Smooth muscle cell (in vitro differentiated cells): ENCODE data around the gene TMEM156. TPM values are rescaled to one million over a fixed set of nuclear protein-coding genes. Genes with fewer than 3 reads are reported as not detected.

ENCODE experiments used
- DNase-seq: peaks from one replicate; lab custom pipeline; 2025; ENCODE audit not compliant: unreplicated experiment; lab: John Stamatoyannopoulos, UW
- H2AFZ ChIP-seq: fragments of 200-600 bp; sonication (generic); 2 replicates; pipeline ENCODE4 v1.6.0; 2016; ENCODE audit warnings: antibody characterized with exemption, low read depth, mild to moderate bottlenecking
- H3F3A ChIP-seq: fragments of 200-600 bp; sonication (generic); 2 replicates; pipeline ENCODE4 v1.6.0; 2017; ENCODE audit warnings: antibody characterized with exemption, low read depth
- H3K27ac ChIP-seq: fragments of 200-600 bp; sonication (generic); 2 replicates; pipeline ENCODE4 v1.5.1; 2016; ENCODE audit warnings: low read depth, mild to moderate bottlenecking
- H3K27me3 ChIP-seq: fragments of 200-600 bp; sonication (generic); 2 replicates; pipeline ENCODE4 v1.6.1; 2016; ENCODE audit warnings: low read depth, mild to moderate bottlenecking
- H3K36me3 ChIP-seq: fragments of 200-600 bp; sonication (generic); 2 replicates; pipeline ENCODE4 v1.5.1; 2016; ENCODE audit warnings: low read depth
- H3K4me1 ChIP-seq: fragments of 200-600 bp; sonication (generic); 2 replicates; pipeline ENCODE4 v1.5.1; 2016; ENCODE audit warnings: low read depth
- H3K4me2 ChIP-seq: fragments of 200-600 bp; sonication (generic); 2 replicates; pipeline ENCODE4 v1.6.0; 2016; ENCODE audit warnings: mild to moderate bottlenecking
- H3K4me3 ChIP-seq: fragments of 200-600 bp; sonication (generic); 2 replicates; pipeline ENCODE4 v1.5.1; 2016; ENCODE audit warnings: mild to moderate bottlenecking
- H3K79me2 ChIP-seq: fragments of 200-600 bp; sonication (generic); 2 replicates; pipeline ENCODE4 v1.6.0; 2016; ENCODE audit warnings: low read depth, mild to moderate bottlenecking
- H3K9ac ChIP-seq: fragments of 200-600 bp; sonication (generic); 2 replicates; pipeline ENCODE4 v1.6.0; 2016; ENCODE audit warnings: low read depth
- H3K9me3 ChIP-seq: fragments of 200-600 bp; sonication (generic); replicated peaks from 2 replicates; pipeline ENCODE4 v1.5.1; 2016; ENCODE audit warnings: low read depth
- H4K20me1 ChIP-seq: fragments of 200-600 bp; sonication (generic); 2 replicates; pipeline ENCODE4 v1.6.0; 2016; ENCODE audit warnings: low read depth
- CTCF ChIP-seq: fragments of 200-600 bp; sonication (generic); IDR thresholded peaks from 2 replicates; pipeline ENCODE4 v1.5.1; 2017; ENCODE audit warnings: borderline replicate concordance, mild to moderate bottlenecking, antibody characterized with exemption; ENCODE audit not compliant: insufficient read depth, poor library complexity, severe bottlenecking
- WGBS: methylation state at CpG from one replicate; pipeline ENCODE4 v1.1.7; 2016; ENCODE audit warnings: low lambda C conversion rate; 5-methylcytosine and 5-hydroxymethylcytosine counted together
- polyA plus RNA-seq: library from polyadenylated mRNA; unstranded; fragments of >200 nt; fragmentation: Nextera tagmentation; extraction: Ambion mirVana; gene quantifications from 2 replicates; pipeline ENCODE4 v1.2.1, GENCODE V29; 2016
- total RNA-seq: library from RNA; depleted of rRNA; stranded (reverse); fragments of >200 nt; gene quantifications from 2 replicates; pipeline ENCODE4 v1.2.3, GENCODE V29; 2014

TMEM156 gene
- total and polyA plus RNA-seq, 2 experiments from 2014 or later, result 0.04 TPM; not detected in 1

GRCh38 chr4:38921151-38921550 lies 111.1 kb downstream of the TMEM156 start:
- Histone ChIP-seq H3F3A (no peaks in the 10 kb centered on the region), H3K4me2 (no peak overlapping the region), H3K4me3 (no peak overlapping the region), H3K79me2 (no peaks in the 10 kb centered on the region), H3K27ac (no peak overlapping the region), H3K27me3 (no peaks in the 10 kb centered on the region), H3K9me3 (no peaks in the 10 kb centered on the region), H2AFZ (no peak overlapping the region), H3K9ac (no peak overlapping the region), H4K20me1 (peaks cover 31% of the 10 kb centered on the region), H3K36me3 (peaks cover 30% of the 10 kb centered on the region), H3K4me1 (peaks cover 2% of the 10 kb centered on the region)
- TF ChIP-seq CTCF, result no peak
- no peak for DNase-seq
- 95% methylated on average over 3 of the region's 3 CpGs for WGBS

GRCh38 chr4:38920677-38921076 lies 111.5 kb downstream of the TMEM156 start:
- Histone ChIP-seq H3K27ac (no peak overlapping the region), H3K9me3 (no peaks in the 10 kb centered on the region), H4K20me1 (peaks cover 36% of the 10 kb centered on the region), H3K9ac (no peak overlapping the region), H3K79me2 (no peaks in the 10 kb centered on the region), H2AFZ (no peak overlapping the region), H3K36me3 (peaks cover 32% of the 10 kb centered on the region), H3K4me3 (no peak overlapping the region), H3F3A (no peaks in the 10 kb centered on the region), H3K4me2 (no peak overlapping the region), H3K27me3 (no peaks in the 10 kb centered on the region), H3K4me1 (peaks cover 2% of the 10 kb centered on the region)
- TF ChIP-seq CTCF, result no peak
- no peak for DNase-seq
- 98% methylated on average over 6 of the region's 6 CpGs for WGBS

GRCh38 chr4:38920186-38920585 lies 112.0 kb downstream of the TMEM156 start:
- Histone ChIP-seq H3K9me3 (no peaks in the 10 kb centered on the region), H3K9ac (no peak overlapping the region), H4K20me1 (peaks cover 36% of the 10 kb centered on the region)

More at GRCh38 chr4:38920186-38920585, 112.0 kb downstream of the TMEM156 start:
- Histone ChIP-seq H3K27ac (no peak overlapping the region), H3K79me2 (no peaks in the 10 kb centered on the region), H3K27me3 (no peaks in the 10 kb centered on the region), H3K4me3 (no peak overlapping the region), H3K4me2 (no peak overlapping the region), H3K36me3 (peaks cover 32% of the 10 kb centered on the region), H3K4me1 (peaks cover 2% of the 10 kb centered on the region), H3F3A (no peaks in the 10 kb centered on the region), H2AFZ (no peak overlapping the region)
- 100% methylated on average over 2 of the region's 2 CpGs for WGBS
- no peak for TF ChIP-seq CTCF
- no peak for DNase-seq
